NCI-H146 (cell line): ENCODE results near the gene HTATIP2.
"Not testable (repeated sequence)": the region's sequence is repeated elsewhere in the genome, so short reads cannot be mapped to it uniquely, and the experiment has no call there.

Experiments used
- DNase-seq: peaks from one replicate; lab custom pipeline; 2025; lab: John Stamatoyannopoulos, UW

Gene HTATIP2

DNA sequence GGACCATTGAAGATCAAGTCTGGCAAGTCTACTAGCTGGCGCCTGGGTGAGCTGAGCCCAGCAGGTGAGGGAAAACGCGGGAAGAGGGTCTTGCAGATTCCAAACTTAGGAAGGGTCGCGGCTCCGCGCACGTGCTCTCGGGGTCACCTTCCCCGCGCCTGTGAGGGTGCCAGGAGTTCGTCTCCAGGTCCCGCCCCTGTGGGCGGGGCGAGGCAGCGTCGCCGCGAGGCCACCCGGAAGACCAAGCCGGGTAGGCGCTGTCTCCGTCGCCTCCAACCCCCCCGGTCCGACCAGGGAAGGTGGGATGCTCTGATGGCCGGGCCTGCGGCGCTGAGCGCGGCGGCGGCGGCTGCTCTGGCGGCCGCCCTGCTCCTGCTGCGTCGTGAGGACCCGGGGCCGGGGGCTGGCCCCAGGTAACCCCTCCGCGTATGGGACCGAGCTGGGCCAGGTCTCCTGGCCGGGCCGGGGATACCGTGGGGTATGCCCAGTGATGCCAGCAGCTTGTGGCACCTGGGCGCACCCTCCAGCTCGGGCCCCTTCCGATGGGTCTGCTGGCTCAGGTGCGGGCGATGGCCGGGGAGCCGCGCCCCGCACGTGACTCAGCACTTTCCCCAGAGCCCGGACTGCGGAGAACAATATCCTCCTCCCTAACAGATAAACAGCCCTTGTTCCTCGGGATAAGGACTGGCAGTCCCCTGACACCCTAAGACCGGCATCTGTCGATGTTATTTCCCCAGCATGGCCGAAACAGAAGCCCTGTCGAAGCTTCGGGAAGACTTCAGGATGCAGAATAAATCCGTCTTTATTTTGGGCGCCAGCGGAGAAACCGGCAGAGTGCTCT lies at the start of gene HTATIP2:
TSS of gene HTATIP2 (plus strand) at position 215 of the 841 bp plus-strand sequence. CDS start at position 739, 524 bp downstream.
- DNase-seq: peak; percentile 83

DNA sequence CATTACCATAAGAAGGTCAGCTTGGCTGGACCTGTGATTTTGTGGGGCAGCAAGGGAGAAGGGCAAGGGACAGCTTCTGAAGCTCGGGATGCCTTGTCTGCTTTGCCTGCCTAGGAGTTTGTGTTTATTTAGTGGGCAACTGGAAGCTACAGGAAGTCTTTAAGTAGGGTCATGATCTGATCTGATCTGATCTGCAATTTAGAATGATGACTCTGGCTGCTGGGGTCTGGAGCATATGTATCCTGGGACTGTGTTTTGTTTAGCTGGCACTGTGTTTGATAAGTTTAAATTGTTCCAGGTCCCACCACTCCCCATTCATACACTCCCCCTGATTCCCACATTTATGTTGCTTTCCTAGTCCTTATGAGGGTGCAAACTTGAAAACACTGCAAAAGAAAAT lies 47.7 kb upstream of the HTATIP2 start:
- no peak for DNase-seq

- DNase-seq: no peak
These were observed 42.3 kb upstream of the HTATIP2 start for GRCh38 chr11:20321177-20321576.

GRCh38 chr11:20327377-20327935 lies 36.1 kb upstream of the HTATIP2 start:
- DNase-seq: no peak

- DNase-seq: no peak
These were observed 27.5 kb upstream of the HTATIP2 start for GRCh38 chr11:20336056-20336455.

DNA sequence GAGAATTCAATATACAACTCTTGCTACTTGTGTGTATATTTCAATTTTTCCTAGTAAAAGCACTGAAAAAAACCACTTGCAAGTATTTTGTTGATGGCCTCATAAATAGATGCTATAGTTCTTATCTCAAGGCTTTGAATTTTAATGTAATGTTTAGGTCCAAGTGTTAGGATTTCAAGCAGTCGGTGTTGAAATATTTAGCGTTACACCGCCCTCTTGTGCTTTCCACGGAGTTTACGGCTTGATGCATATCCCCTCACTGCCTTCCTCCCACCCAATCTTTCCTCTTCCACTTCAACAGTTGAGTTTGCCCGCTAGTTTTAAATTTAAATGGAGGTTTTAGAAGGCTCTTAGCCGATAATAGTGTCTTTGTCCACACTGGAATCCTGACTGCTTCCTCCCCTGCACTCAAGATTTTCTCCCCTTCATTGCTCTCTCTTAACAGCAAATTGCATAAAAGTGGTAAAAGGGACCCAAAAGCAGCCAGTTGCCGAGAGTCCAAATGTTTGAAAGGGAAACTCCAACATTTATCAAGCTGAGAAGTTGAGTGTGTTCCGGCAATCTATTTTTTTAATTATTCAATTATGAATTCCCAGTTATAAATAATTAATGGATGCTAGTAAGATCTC lies 25.9 kb upstream of the HTATIP2 start:
- DNase-seq: peak; percentile 66

GRCh38 chr11:20342347-20343141 lies 21.0 kb upstream of the HTATIP2 start:
- DNase-seq: no peak

GRCh38 chr11:20351136-20351535 lies 12.4 kb upstream of the HTATIP2 start:
- DNase-seq: no peak

GRCh38 chr11:20351751-20352262 lies 11.7 kb upstream of the HTATIP2 start:
- no peak for DNase-seq

DNA sequence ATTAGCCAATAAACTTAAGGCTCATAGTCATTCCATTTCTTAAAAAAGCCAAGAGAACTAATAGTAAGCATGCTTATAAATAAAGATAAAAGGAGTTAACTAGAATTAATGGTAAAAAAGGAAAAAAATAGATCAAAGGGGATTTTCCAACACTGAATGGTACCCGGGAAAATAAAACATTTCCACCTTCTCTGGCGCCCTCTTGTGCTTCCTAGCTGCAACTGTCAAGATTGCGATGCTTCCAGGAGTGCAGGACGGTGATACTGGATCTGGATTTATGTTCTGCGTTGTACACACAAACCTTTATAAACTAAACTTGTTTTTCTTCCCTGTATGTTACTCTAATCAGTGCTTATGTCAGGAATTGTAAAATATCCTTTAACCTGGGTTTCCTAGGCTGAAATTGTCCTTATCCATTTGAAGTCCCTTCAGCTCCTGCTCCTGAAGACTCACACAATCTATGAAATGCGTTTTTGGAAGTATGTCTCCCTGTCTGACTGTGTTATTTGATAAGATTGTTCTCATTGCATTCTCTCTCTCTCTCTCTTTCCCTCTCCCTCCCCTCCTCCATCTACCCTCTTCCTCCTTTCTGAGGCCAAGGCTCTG lies 9.6 kb upstream of the HTATIP2 start:
- DNase-seq: peak; percentile 52

DNA sequence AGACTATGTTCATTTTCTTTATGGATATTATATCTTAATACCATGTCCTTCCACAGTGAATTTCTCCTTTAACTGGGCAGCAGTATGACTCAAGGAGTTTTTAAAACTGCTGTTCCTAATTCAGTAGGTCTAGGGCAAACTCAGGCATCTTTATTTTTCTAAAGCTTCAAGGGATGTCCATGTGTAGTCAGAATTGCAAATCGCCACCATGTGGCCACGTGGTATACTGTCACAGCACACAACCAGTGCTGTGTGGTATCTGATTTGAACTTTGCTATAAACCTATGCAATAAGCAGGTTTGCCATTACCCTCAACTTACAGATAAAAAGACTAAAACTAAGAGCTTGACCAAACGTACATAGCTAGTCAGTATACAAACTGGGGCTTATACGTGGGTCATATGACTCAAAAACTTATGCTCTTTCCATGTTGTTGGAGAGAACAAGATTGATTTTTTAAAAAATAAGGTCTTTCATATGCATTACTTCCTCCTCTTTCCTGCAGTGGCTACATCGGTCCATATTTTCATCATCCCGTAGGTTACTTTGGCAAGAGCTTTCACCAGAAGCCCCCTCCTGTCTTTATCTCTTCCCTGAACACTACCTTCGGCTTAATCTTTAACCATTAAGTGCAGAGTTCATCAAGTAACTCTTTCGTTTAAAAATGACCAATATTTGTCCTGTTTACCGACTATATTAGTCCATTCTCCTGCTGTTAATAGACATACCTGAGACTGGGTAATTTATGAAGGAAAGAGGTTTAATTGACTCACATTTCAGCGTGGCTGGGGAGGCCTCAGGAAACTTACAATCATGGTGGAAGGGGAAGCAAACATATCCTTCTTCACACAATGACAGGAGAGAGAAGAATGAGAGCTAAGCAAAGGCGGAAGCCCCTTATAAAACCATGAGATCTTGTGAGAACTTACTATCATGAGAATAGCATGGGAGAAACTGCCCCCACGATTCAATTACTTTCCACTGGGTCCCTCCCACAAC lies 8.0 kb upstream of the HTATIP2 start:
- peak; percentile 39 for DNase-seq

- DNase-seq: no peak
These were observed 6.4 kb upstream of the HTATIP2 start for GRCh38 chr11:20357150-20357549.

DNA sequence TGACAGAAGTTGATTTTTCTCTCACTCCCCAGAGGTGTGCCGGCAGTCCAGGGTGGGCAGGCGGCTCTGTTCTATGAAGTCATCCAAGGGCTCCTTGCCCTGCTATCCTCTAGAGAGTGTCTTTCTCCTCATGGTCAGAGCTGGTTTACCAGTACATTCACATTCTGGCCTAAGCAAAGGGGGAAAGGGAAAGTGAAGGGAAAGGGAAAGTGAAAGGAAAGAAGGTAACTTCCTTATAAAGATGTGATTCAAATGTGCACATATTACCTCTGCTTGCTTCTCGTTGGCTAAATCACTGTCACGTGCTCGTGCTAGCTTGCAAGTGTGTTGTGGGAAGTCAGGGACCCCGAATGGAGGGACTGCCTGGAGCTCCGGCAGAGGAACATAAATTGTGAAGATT lies 2.9 kb upstream of the HTATIP2 start:
- no peak for DNase-seq

GRCh38 chr11:20362481-20362880 lies 1.0 kb upstream of the HTATIP2 start:
- DNase-seq: no peak

- DNase-seq: peak; percentile 41
These were observed 390 bp upstream of the HTATIP2 start for GRCh38 chr11:20363149-20363499.

GRCh38 chr11:20364341-20364792 lies 853 bp downstream of the HTATIP2 start:
- DNase-seq: peak; percentile 35

- not testable (repeated sequence) for DNase-seq
These were observed 2.0 kb downstream of the HTATIP2 start for GRCh38 chr11:20365465-20365864.

- no peak for DNase-seq
These were observed 3.9 kb downstream of the HTATIP2 start for GRCh38 chr11:20367313-20367948.

DNA sequence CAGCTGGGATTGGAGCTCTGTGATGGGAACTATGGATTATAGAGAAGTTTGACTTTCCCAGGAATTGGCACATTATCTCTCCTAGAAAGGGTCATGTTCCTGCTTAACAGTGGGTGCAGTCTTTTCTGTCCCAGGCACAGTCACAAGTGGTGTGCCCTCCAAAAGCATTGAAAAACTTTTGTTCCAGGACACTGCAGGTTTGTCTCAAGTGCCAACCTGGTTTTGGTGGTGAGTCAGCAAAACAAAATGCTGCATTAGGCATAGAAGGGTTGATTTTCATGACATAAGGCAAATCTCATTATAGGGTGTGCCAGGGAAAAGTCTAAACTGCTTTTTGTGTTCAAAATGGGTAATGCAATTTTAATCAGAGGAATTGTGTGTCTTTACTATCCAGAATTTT lies 4.9 kb downstream of the HTATIP2 start:
- no peak for DNase-seq

DNA sequence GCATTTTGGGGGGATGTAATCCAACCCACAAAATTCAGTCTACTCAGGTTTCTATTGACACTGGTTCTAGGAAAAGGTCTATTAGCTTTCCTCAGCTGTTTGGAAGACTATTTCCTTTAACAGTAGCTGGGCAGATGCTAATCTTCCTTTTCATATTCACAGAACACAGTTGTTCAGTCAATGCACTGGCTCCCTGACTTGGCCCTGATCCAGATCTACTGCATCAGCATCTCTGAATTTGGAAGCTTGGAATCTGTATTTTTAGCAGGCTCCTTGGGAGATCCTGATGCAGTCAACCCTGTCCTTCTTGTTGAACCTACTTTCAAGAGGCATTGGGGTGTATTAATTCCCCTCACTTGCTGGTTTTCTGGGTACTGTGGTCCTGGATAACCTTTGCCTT lies 6.3 kb downstream of the HTATIP2 start:
- no peak for DNase-seq
